Kidney (tissue), 14 donors: ENCODE data around the gene ITGB4. TPM values are rescaled to one million over a fixed set of nuclear protein-coding genes. Genes with fewer than 3 reads are reported as not detected.

ENCODE experiments used
- DNase-seq, 5 donors: peaks; one replicate each; pipeline ENCODE4 v3.0.0-alpha.2; 2013 to 2020
- FAIRE-seq: peaks from 2 replicates; lab custom pipeline; 2012; peaks lifted over from hg19 to GRCh38; lab: Jason Lieb, UNC
- H3K27ac ChIP-seq, 2 donors: one replicate each; pipeline ENCODE4 v1.7.0; 2013; ENCODE audit warnings: low read depth in 2 of 2, low read length in 2 of 2, inconsistent platforms in 1 of 2
- H3K27me3 ChIP-seq: one replicate; pipeline ENCODE4 v1.7.1; 2013; ENCODE audit warnings: low read length, inconsistent platforms; ENCODE audit not compliant: control insufficient read depth, insufficient read depth
- H3K36me3 ChIP-seq, 3 donors: one replicate each; pipeline versions ENCODE4 v1.7.0 to v1.7.1; 2013; ENCODE audit warnings: low read length in 3 of 3, control low read depth in 1 of 3, inconsistent platforms in 1 of 3; ENCODE audit not compliant: insufficient read depth in 3 of 3, control insufficient read depth in 2 of 3
- H3K4me1 ChIP-seq, 3 donors: one replicate each; pipeline versions ENCODE4 v1.7.0 to v1.7.1; 2013; ENCODE audit warnings: low read length in 3 of 3, inconsistent platforms in 1 of 3, low read depth in 1 of 3; ENCODE audit not compliant: control insufficient read depth in 2 of 3, insufficient read depth in 2 of 3
- H3K4me3 ChIP-seq, 3 donors: one replicate each; pipeline versions ENCODE4 v1.7.0 to v1.8.1; 2013; ENCODE audit warnings: low read length in 3 of 3, control low read depth in 1 of 3, inconsistent platforms in 1 of 3
- H3K9ac ChIP-seq, 3 donors: one replicate each; pipeline versions ENCODE4 v1.7.0 to v1.7.1; 2013; ENCODE audit warnings: low read length in 3 of 3, control low read depth in 1 of 3, inconsistent platforms in 1 of 3
- H3K9me3 ChIP-seq, 3 donors: one replicate each; pipeline versions ENCODE4 v1.7.0 to v1.7.1; 2013; ENCODE audit warnings: low read length in 3 of 3, control low read depth in 1 of 3, inconsistent platforms in 1 of 3; ENCODE audit not compliant: control insufficient read depth in 2 of 3, insufficient read depth in 1 of 3
- CTCF ChIP-seq: IDR thresholded peaks from 3 replicates; pipeline ENCODE4 v1.5.1; 2012; ENCODE audit warnings: mild to moderate bottlenecking, moderate library complexity, borderline replicate concordance; ENCODE audit not compliant: insufficient read depth; ENCODE audit errors: extremely low read depth
- intact Hi-C: fragments of 100-400 bp; cut with DNase I; formaldehyde crosslinking; loops from one replicate; pipeline ENCODE4 v1.11.1; 2022
- polyA plus RNA-seq: library from polyadenylated mRNA; stranded (reverse); fragments of 350-450 nt; fragmentation: Illumina TruSeq; extraction: RNeasy Lipid Tissue Mini Kit (QIAGEN cat#74804); gene quantifications from one replicate; pipeline ENCODE4 v1.2.3, GENCODE V29; 2014; ENCODE audit warnings: low read depth, low replicate concordance; ENCODE audit not compliant: insufficient read depth
- total RNA-seq: library from RNA; stranded (reverse); fragmentation: NEBNext Ultra II Directional; extraction: Animal tissue kit (Norgen Biotek cat#: 25700); gene quantifications from one replicate; pipeline ENCODE4 v1.2.1, GENCODE V29; 2021
- donor health status: control.
- donor health status: control.
- donor health status: control.
- donor health status: control.
- donor health status: control.
- donor health status: DM: yes; HTN: yes; CAD: no.
- donor health status: Normal renal cell carcinoma (clear cell type).

The ITGB4 gene
- total and polyA plus RNA-seq, 2 donors from 2014 or later: 15.7 to 149 TPM

GRCh38 chr17:75738218-75738802 is 17.1 kb downstream of the ITGB4 start:
- H3K27ac ChIP-seq: no peak overlapping the region
- no peak for TF ChIP-seq CTCF
- FAIRE-seq (no peak), DNase-seq (no peak)
- no peaks in the 10 kb centered on the region for H3K4me1 ChIP-seq
- H3K36me3 ChIP-seq: no peaks in the 10 kb centered on the region
- no peak overlapping the region for H3K4me3 ChIP-seq
- no peaks in the 10 kb centered on the region for H3K9me3 ChIP-seq
- intact Hi-C loops: loop anchor here (10.0 kb wide), 1 partner anchor 54 kb away; no protein-coding TSS in a partner anchor
- H3K9ac ChIP-seq: no peak overlapping the region
- no peaks in the 10 kb centered on the region for H3K27me3 ChIP-seq

GRCh38 chr17:75739174-75739573 is 17.9 kb downstream of the ITGB4 start:
- Histone ChIP-seq H3K9me3 (no peaks in the 10 kb centered on the region), H3K4me1 (no peaks in the 10 kb centered on the region), H3K27ac (no peak overlapping the region), H3K9ac (no peak overlapping the region), H3K27me3 (no peaks in the 10 kb centered on the region), H3K36me3 (no peaks in the 10 kb centered on the region), H3K4me3 (no peak overlapping the region)
- DNase-seq: no peak
- no peak for TF ChIP-seq CTCF
- intact Hi-C loops: loop anchor here (10.0 kb wide), 1 partner anchor 54 kb away; no protein-coding TSS in a partner anchor
- FAIRE-seq: no peak

GRCh38 chr17:75739801-75740200 is 18.5 kb downstream of the ITGB4 start:
- no peak for DNase-seq
- no peak for FAIRE-seq
- H3K27me3 ChIP-seq: no peaks in the 10 kb centered on the region
- no peaks in the 10 kb centered on the region for H3K36me3 ChIP-seq
- H3K27ac ChIP-seq: no peak overlapping the region
- no peak overlapping the region for H3K4me3 ChIP-seq
- H3K4me1 ChIP-seq: no peaks in the 10 kb centered on the region
- H3K9me3 ChIP-seq: no peaks in the 10 kb centered on the region
- intact Hi-C loops: loop anchor here (10.0 kb wide), 1 partner anchor 55 kb away; no protein-coding TSS in a partner anchor
- no peak overlapping the region for H3K9ac ChIP-seq
- TF ChIP-seq CTCF: no peak
